Pons (tissue), 1 donor: ENCODE measurements around the gene CDK13.
A peak's percentile ranks its signal among the peaks of the same experiment; 100 is the strongest.

Experiments used
- DNase-seq: peaks from one replicate; pipeline ENCODE4 v3.0.0-alpha.2; 2016; ENCODE audit warnings: low spot score

Gene CDK13

GRCh38 chr7:39948956-39949928, 814 bp upstream of the CDK13 start:
- DNase-seq = peak; percentile 100

GRCh38 chr7:39950473-39951225, 593 bp downstream of the CDK13 start:
- DNase-seq = peak; percentile 19

- DNase-seq = peak; percentile 28
Measured at GRCh38 chr7:39951226-39952194, 1.5 kb downstream of the CDK13 start.

GRCh38 chr7:39952374-39952773, 2.3 kb downstream of the CDK13 start:
- DNase-seq = no peak

GRCh38 chr7:39952803-39953202, 2.7 kb downstream of the CDK13 start:
- DNase-seq = no peak

- no peak for DNase-seq
Measured at GRCh38 chr7:39954694-39955093, 4.6 kb downstream of the CDK13 start.

- no peak for DNase-seq
Measured at GRCh38 chr7:39958038-39958437, 8.0 kb downstream of the CDK13 start.

- no peak for DNase-seq
Measured at GRCh38 chr7:39967406-39968161, 17.5 kb downstream of the CDK13 start.

GRCh38 chr7:39969431-39969830, 19.4 kb downstream of the CDK13 start:
- DNase-seq = no peak

- no peak for DNase-seq
Measured at GRCh38 chr7:39971924-39972323, 21.9 kb downstream of the CDK13 start.

- no peak for DNase-seq
Measured at GRCh38 chr7:39973801-39974200, 23.7 kb downstream of the CDK13 start.

GRCh38 chr7:39978230-39978934, 28.3 kb downstream of the CDK13 start:
- no peak for DNase-seq

GRCh38 chr7:39979406-39980073, 29.5 kb downstream of the CDK13 start:
- DNase-seq = no peak

GRCh38 chr7:39985398-39985918, 35.4 kb downstream of the CDK13 start:
- no peak for DNase-seq

- DNase-seq = peak; percentile 36
Measured at GRCh38 chr7:39987641-39988347, 37.7 kb downstream of the CDK13 start.

GRCh38 chr7:40000734-40001315, 50.8 kb downstream of the CDK13 start:
- DNase-seq = no peak

GRCh38 chr7:40001649-40002048, 51.6 kb downstream of the CDK13 start:
- DNase-seq = no peak

- DNase-seq = no peak
Measured at GRCh38 chr7:40003597-40003996, 53.5 kb downstream of the CDK13 start.
